ENCODE data around the gene F12. TPM values are rescaled to one million over a fixed set of nuclear protein-coding genes. Genes with fewer than 3 reads are reported as not detected.

The F12 gene
- total RNA-seq, 1 experiment from 2014 or later, result 3.2 TPM

DNA sequence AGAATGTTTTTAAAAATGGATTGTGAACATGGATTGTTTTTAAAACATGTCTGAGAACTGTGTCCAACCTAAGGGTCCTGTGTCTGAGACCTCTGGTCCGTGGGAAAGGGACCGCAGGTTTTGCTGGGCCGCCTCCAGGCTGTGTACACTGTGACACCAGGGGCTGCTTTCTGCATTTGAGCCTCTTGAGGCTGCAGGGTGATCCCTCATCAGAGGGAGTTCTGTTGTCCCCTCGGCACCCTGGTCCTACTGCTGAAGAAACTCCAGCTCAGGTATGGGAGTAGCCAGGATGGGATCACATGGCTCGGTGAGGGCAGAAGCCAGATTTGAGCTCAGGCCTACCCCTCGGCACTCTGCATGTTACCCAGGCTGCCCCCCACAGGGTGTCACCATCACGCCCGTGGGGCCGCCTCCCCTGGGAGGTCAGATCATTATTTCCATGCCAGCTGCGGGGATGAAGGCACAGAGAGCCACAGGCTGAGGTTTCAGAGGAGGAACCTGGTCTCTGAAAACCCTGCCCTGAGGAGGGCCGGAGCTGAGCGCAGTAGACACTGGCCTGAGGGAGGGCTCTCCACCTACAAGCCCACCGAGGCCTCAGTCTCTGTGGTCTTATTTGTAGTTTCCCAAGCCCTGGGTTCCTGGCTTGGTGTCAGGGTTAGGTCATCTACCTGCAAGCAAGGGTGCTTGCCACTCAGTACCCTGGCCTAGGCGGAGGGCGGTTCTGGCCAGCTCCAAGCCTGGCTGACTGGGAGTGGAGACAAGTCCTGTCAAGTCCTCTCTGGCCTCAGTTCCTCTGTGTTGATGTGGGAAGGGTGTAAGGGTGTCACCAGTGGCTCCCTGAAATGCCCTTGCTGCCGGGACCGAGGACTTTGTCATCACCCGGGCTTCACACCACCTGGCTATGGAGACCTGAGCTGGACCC is 40.0 kb upstream of the F12 start:
- Histone ChIP-seq H3K27me3 (ENCODE audit: control insufficient read depth, insufficient read depth, low read length) (peaks cover 25% of the 10 kb centered on the region), H3K36me3 (replicated peaks; ENCODE audit: control insufficient read depth, insufficient read depth, low read length) (no peaks in the 10 kb centered on the region), H3K4me3 (ENCODE audit: insufficient read depth, low read depth, low read length) (no peak overlapping the region)
- DNase-seq, result no peak

GRCh38 chr5:177448244-177448950 is 39.0 kb upstream of the F12 start:
- Histone ChIP-seq H3K27me3 (ENCODE audit: control insufficient read depth, insufficient read depth, low read length) (peaks cover 16% of the 10 kb centered on the region), H3K36me3 (replicated peaks; ENCODE audit: control insufficient read depth, insufficient read depth, low read length) (no peaks in the 10 kb centered on the region), H3K4me3 (ENCODE audit: insufficient read depth, low read depth, low read length) (no peak overlapping the region)
- DNase-seq, result no peak

DNA sequence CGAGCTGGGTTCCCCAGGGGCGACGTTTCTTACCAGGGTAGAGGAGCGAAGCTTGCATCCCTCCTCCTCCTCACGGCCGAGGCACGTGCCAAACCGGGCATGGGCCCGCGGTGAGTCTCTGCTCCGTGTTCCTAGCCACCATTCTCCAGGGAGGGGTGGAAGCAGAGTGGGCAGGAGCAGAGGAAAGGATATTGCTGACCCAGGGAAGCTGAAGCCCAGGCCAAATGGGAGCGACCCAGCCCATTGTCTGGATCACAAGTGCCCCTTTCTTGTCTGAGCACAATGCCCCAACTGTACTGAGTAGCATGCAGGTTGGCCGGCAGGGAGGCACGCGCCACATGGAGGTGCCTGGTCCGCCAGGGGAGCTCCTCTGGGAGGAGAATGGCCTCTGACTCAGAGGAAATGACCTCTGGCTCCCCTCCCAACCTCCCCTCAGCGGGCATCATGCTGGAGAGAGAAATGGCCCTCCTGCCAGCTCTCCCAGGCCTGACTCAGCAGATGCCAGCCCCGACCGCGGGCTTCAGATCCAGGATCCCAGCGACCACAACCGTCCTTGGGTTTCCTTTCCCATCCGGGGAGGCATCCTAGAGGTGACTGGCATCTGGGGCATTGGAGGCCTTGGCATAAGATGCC is 38.4 kb upstream of the F12 start:
- peaks cover 11% of the 10 kb centered on the region for H3K27me3 ChIP-seq (ENCODE audit: control insufficient read depth, insufficient read depth, low read length)
- H3K4me3 ChIP-seq (ENCODE audit: insufficient read depth, low read depth, low read length), result peak overlapping the region; percentile 63
- H3K36me3 ChIP-seq (replicated peaks; ENCODE audit: control insufficient read depth, insufficient read depth, low read length), result no peaks in the 10 kb centered on the region
- peak; percentile 89 for DNase-seq

DNA sequence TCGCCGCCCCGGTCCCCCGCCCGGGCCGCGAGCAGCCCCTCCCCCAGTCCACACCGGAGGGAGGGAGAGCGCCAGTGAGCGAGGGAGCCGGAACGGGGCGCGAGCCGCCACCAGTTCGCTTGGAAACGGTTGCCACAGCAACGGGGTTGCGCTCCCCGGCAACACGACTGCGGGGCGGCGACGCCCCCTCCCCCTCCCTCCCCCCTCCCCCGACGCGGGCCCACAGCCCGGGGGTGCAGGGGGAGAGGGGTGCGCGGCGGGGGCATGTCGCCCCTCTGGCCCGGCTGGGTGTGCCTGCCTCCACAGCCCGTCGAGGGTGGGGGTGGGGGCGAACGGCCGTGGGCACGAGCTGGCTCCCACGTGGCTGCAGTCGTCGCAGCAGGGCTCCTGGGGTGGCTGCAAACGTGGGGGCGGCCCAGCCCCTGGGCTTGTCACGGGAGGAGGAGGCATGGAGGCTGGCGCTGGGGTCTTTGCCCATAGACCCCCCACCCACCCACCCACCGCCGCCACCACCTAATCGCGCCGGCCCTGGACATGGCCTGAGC is 37.8 kb upstream of the F12 start:
- H3K27me3 ChIP-seq (ENCODE audit: control insufficient read depth, insufficient read depth, low read length), result peaks cover 11% of the 10 kb centered on the region
- H3K4me3 ChIP-seq (ENCODE audit: insufficient read depth, low read depth, low read length), result peak overlapping the region; percentile 63
- H3K36me3 ChIP-seq (replicated peaks; ENCODE audit: control insufficient read depth, insufficient read depth, low read length), result no peaks in the 10 kb centered on the region
- peak; percentile 97 for DNase-seq

DNA sequence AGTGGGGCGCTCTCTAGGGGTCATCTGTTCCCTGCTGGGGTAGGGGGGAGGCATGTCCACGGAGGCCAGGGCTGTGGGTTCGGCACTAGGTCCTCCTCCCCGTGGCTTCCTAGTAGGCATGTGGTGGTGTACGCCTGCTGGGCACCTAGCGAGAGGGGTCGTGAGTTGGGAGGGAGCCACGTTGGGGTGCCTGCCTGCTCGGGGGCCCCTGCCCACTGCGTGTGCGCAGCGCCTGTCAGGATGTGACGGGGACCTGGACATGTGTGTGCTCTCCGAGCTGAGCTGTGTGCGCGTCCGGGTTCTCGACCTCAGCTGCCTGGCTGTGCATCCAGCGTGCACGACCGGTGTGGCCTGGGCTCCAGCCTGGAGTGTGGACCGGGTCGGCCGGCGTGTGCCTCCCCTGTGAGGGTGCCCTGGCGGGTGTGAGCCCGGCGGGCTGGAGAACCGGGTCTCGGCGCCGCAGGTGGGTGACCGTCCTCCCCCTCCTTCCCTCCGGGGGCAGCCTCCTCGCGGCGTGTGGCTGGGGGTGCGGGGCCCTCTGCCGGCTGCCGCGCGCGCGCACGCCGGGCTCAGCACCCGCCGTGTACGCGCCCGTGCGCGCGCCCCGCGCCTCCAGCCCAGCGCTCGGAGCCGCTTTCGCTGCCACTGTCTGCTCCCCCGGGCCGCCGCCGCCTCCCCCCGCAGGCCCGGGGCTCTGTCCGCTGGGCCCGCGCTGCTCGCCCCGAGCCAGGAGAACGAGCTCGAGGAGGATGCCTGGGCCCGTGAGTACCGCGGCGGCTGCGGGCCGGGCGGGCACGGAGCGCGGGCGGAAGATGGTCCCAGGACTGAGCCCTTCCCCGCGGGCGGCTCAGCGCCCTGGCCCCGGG is 37.1 kb upstream of the F12 start, which contains the start of gene PRR7:
Gene PRR7 (plus strand): TSS at position 615 of the 866 bp plus-strand sequence. CDS start 8,254 bp downstream, outside the sequence.
- Histone ChIP-seq H3K27me3 (ENCODE audit: control insufficient read depth, insufficient read depth, low read length) (peaks cover 11% of the 10 kb centered on the region), H3K4me3 (ENCODE audit: insufficient read depth, low read depth, low read length) (peak within 1 kb of the TSS; percentile 63)
- peak; percentile 96 for DNase-seq

DNA sequence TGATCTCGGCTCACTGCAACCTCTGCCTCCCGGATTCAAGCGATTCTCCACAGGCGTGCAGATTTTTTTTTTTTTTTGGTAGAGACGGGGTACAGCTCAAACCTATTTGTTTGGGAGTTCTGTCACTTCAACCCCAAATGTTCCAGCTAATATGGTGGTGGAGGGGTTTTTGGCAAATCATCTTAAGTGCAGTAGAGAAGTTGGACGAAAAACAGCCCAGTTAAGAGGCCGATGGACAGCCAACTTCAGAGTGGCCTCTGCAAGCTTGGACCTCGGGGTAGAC is 36.5 kb upstream of the F12 start:
- Histone ChIP-seq H3K4me3 (ENCODE audit: insufficient read depth, low read depth, low read length) (peak overlapping the region; percentile 63), H3K27me3 (ENCODE audit: control insufficient read depth, insufficient read depth, low read length) (peaks cover 11% of the 10 kb centered on the region), H3K36me3 (replicated peaks; ENCODE audit: control insufficient read depth, insufficient read depth, low read length) (no peaks in the 10 kb centered on the region; the same call in 1 of the 2 replicates)
- no peak for DNase-seq

More for the DNA sequence above, 37.1 kb upstream of the F12 start, which contains the start of gene PRR7:
- H3K36me3 ChIP-seq (replicated peaks; ENCODE audit: control insufficient read depth, insufficient read depth, low read length), result no peaks in the 10 kb centered on the region; the same call in 1 of the 2 replicates

- H3K4me3 ChIP-seq (ENCODE audit: insufficient read depth, low read depth, low read length), result no peak overlapping the region
- peaks cover 1% of the 10 kb centered on the region; the same call in 1 of the 2 replicates for H3K36me3 ChIP-seq (replicated peaks; ENCODE audit: control insufficient read depth, insufficient read depth, low read length)
- no peak for DNase-seq
- peaks cover 11% of the 10 kb centered on the region for H3K27me3 ChIP-seq (ENCODE audit: control insufficient read depth, insufficient read depth, low read length)
These were observed 35.9 kb upstream of the F12 start for GRCh38 chr5:177445052-177445916.

- peaks cover 11% of the 10 kb centered on the region for H3K27me3 ChIP-seq (ENCODE audit: control insufficient read depth, insufficient read depth, low read length)
- no peak for DNase-seq
- H3K36me3 ChIP-seq (replicated peaks; ENCODE audit: control insufficient read depth, insufficient read depth, low read length), result peaks cover 1% of the 10 kb centered on the region; the same call in 1 of the 2 replicates
- H3K4me3 ChIP-seq (ENCODE audit: insufficient read depth, low read depth, low read length), result no peak overlapping the region
These were observed 35.0 kb upstream of the F12 start for GRCh38 chr5:177444106-177445051.

GRCh38 chr5:177443144-177443983 is 34.0 kb upstream of the F12 start:
- Histone ChIP-seq H3K4me3 (ENCODE audit: insufficient read depth, low read depth, low read length) (no peak overlapping the region), H3K36me3 (replicated peaks; ENCODE audit: control insufficient read depth, insufficient read depth, low read length) (peaks cover 1% of the 10 kb centered on the region; the same call in 1 of the 2 replicates), H3K27me3 (ENCODE audit: control insufficient read depth, insufficient read depth, low read length) (peaks cover 11% of the 10 kb centered on the region)
- DNase-seq, result no peak

DNA sequence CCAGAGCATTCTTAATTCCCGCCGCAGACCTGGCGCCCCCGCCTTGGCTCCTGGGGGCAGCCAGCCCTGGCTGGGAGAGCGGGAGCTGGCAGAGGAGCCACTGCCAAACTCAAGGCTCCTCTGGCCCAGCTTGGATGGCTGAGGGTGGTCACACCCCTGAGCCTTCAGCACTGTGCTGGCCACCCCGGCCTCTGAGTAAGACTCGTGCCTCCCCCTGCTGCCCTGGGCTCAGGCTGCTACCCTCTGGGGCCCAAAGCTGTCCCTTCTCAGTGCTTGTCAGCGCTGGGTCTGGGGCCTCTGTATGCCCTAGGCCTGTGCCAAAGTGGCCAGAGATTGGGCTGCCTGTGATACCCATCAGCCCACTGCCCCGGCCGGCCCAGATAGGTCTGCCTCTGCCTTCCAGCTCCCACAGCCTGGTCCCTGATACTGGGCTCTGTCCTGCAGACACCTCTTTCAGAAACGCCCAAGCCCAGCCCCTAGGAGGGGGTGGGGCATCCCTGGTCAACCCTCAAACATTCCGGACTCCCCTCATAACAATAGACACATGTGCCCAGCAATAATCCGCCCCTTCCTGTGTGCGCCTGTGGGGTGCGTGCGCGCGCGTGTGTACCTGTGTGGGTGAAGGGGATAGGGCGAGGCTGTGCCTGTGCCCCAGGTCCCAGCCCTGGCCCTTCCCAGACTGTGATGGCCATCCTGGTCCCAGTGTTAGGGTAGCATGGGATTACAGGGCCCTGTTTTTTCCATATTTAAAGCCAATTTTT is 32.9 kb upstream of the F12 start:
- DNase-seq, result no peak
- Histone ChIP-seq H3K36me3 (replicated peaks; ENCODE audit: control insufficient read depth, insufficient read depth, low read length) (peaks cover 7% of the 10 kb centered on the region), H3K4me3 (ENCODE audit: insufficient read depth, low read depth, low read length) (no peak overlapping the region), H3K27me3 (ENCODE audit: control insufficient read depth, insufficient read depth, low read length) (peaks cover 7% of the 10 kb centered on the region)

Measured in H7 (cell line).